IPS DF 19.7 (cell line): ENCODE results near the gene MRPL40.
"Not testable (repeated sequence)": the region's sequence is repeated elsewhere in the genome, so short reads cannot be mapped to it uniquely, and the experiment has no call there.

Experiments used
- DNase-seq: peaks from one replicate; pipeline ENCODE4 v3.0.0-alpha.2; 2013; ENCODE audit warnings: low read depth, low spot score

Gene MRPL40

DNA sequence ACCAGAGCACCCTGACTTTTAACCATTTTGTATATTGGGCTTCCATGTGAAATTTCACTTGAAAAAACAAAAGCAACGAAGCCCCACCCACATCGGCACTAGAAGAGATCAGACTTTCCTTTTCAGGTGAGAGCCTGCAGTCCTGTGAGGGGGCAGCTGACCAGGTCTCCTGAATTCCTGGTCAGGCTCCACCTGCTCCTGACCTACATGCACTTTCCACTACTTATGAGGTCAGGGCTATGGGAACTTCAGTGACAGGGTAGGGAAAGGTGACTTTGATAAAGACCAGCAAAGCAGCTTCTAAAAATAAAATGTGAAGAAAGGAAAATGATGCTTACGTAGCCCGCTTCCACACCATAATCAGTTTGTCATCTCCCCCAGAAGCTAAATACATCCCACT, 25.5 kb upstream of the MRPL40 start:
- no peak for DNase-seq

GRCh38 chr22:19407649-19408606, 24.4 kb upstream of the MRPL40 start:
- DNase-seq: no peak

- DNase-seq: no peak
Observed at GRCh38 chr22:19410941-19411689, 21.2 kb upstream of the MRPL40 start.

DNA sequence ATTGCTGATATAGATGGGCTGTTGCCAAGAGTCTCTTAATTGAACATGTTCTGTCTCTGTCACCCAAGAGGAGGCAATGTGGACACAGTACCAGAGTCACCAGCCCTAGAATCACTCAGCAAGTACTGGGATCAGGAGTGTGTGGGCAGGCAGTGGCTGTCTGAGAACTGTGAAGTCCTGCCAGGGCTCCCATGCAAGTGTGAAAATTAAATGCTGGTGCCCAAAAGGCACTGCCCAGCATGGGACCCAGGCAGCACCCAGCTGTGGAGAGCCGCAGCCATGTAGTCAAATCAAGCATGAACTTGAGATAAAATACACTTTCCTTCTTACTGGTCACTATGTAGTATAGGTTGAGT, 20.7 kb upstream of the MRPL40 start:
- no peak for DNase-seq

DNA sequence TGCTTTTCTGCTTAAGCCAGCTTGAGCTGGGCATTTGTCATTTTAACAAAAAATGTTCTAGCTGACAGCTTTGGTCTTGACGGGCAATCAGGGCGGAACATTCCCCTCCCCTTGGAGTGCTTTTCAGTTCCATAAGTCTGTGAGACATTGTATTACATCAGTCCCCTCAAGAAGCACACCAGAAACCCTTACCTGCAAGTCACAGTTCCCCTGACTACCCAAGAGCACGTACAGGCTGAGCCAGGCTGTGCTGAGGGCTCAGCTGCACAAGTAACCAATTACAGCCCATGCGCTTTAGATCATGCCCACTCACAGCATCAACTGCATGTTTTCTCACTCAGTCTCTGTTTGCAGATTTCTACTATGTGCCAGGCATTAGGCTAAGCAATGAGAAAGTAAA, 19.9 kb upstream of the MRPL40 start:
- DNase-seq: no peak

- DNase-seq: no peak
Observed at GRCh38 chr22:19412923-19413322, 19.4 kb upstream of the MRPL40 start.

DNA sequence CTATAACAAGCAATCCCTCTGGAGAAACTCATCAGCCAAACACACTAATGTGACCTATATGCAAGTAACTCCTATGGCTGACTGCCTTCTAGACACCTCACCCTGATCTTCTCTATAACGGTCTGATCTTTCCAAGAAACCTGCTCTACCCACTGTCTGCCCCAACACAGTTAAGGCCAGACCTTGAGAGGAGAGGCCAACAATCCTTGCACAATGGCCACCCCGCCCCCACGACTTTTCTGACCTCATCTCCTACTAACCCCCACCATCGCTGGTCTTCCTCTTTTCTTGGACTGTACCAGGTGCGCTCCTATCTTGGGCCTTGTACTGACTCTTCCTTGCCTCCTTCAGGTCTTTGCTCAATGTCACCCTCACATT, 13.3 kb upstream of the MRPL40 start:
- no peak for DNase-seq

DNA sequence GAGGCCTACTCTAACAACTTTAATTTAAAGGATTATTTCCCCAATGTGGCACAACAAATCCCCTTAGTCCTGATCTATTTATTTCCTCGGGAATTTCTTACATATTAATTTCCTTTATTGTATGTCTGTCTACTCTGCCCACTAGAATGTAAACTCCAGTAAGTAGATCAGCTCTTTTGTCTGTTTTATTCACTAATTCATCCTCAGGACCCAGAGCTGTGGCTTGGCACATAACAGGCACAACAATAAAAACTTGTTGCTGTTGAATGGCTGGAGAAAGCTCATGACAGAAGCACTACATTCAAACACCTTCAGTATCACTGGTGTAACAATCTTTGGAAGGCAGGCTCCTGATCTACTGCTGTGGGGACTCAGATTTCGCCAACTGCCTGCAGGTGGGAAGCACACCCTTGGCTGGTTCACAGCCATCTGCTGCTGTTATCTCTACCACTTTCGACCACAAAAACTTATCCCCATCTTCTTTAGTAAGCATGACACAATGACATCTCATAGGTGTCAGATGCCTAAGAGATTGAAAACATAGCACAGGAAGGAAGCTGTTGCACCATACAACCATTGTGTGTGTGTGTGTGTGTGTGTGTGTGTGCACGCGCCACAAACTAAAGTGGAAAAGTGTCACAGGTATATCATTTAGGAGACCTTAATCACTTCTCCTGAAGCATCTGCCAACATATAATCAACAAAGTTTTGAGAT, 12.7 kb upstream of the MRPL40 start:
- no peak for DNase-seq

- no peak for DNase-seq
Observed at GRCh38 chr22:19420321-19420720, 12.0 kb upstream of the MRPL40 start.

DNA sequence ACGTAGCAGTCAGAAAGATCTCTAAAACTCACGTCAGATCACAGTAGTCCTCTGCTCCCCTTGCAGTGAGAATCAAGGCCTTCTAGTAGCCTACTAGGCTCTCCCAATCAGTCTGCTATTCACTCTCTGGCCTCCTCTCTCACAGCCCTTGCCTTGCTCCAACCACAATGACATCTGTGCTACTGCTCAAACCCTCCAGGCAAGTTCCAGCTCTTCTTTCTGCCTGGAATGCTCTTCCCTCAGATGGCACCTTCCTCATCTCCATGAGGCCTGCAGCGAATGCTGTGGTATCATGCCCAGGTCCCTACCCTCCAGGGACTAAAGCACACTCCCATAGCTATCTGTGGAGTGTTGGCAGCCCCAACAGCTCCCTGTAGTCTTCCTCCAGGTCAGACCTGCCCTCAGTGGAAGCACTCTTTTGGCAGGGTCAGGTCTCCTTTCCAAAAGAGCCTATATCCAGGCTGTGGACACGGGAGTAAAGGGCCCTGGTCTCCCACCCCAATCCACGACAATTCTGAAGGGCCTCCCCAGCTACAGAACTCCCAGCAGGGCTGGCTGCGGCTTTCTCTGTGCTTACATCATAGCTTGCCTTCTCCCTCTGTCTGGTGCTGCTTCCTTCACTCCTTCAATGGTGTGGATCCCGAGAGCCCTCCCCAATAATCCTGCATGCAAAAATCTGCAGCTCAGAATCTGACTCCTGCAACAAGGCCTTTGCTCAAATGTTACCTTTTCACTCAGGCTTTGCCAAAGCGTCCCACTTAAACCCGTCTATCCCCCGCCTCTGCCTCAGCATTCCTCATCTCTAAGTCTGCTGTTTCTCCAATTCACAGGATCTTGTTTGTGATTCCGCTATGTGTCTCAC, 9.7 kb upstream of the MRPL40 start:
- DNase-seq: no peak

GRCh38 chr22:19424186-19424500, 8.2 kb upstream of the MRPL40 start:
- DNase-seq: no peak

- no peak for DNase-seq
Observed at GRCh38 chr22:19429950-19430889, 2.1 kb upstream of the MRPL40 start.

DNA sequence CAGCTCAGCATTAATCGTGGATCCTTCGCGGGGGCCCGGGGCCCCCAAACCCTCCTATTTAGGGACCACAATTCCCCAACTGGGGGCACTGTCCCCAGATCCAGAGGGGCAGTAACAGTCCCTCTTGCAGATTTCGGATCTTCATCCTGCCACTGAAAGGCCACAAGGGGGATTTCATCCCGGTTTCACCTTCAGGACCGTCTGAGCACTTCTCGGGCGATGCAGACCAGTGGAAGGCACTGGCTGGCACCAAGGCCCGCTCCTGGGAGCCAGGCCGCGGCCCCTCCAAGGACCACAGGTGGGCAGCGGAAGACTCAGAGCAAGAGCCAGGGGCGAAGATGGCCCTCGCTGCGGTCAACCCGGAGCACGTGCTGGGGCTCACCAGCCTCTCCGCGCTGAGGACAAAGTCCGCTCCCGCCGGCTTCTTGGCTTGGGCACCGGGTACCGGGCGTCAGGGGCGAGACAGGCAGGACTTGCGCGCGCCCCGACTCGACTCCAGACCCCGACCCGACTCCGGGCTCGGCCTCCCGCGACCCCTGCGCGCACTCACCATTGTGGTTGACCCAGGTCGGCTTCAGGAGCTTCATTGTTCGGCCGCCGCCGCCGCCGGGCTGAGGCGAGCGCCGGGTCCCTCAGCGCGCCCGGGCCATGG, 1.3 kb upstream of the MRPL40 start:
- no peak for DNase-seq

GRCh38 chr22:19431649-19432132, 654 bp upstream of the MRPL40 start, which contains the start of gene HIRA:
Gene HIRA (minus strand): TSS chr22:19431733. CDS start chr22:19431476, 257 bp downstream.
- no peak for DNase-seq

- no peak for DNase-seq
Observed at GRCh38 chr22:19434401-19434800, 2.1 kb downstream of the MRPL40 start.

- no peak for DNase-seq
Observed at GRCh38 chr22:19434829-19435580, 2.7 kb downstream of the MRPL40 start.

- DNase-seq: not testable (repeated sequence)
Observed at GRCh38 chr22:19436444-19437161, 4.3 kb downstream of the MRPL40 start.

GRCh38 chr22:19438298-19438697, 6.0 kb downstream of the MRPL40 start:
- no peak for DNase-seq
